HCT116 (cell line): ENCODE measurements around the gene RAD18. TPM values are rescaled to one million over a fixed set of nuclear protein-coding genes. Genes with fewer than 3 reads are reported as not detected.

Source experiments
- ATAC-seq: fragments of 200-7000 bp; cut with Tn5 transposase; 2 replicates; pipeline ENCODE4 v1.9.1; 2020; ENCODE audit warnings: mild to moderate bottlenecking, moderate library complexity
- BruUV-seq: library from RNA; stranded (reverse); fragments of 400-500 nt; replicated peaks from 2 replicates; lab custom pipeline; 2021; lab: Mats Ljungman, UMichigan
- CTCF ChIA-PET: fragments of 300-600 bp; sonication (Branson Sonifier 250); formaldehyde crosslinking; loops from one replicate; lab custom pipeline; 2021; ENCODE audit warnings: antibody characterized with exemption; lab: Charles Lee
- POLR2A ChIA-PET: fragments of 300-600, 350-600 bp; sonication (Branson Sonifier 250); formaldehyde crosslinking; loops from one replicate; lab custom pipeline; 2021; ENCODE audit warnings: antibody characterized with exemption; lab: Charles Lee
- RAD21 ChIA-PET, 2 experiments: fragments of 300-600 bp; sonication (Branson Sonifier 250); formaldehyde crosslinking; loops; one replicate each; lab custom pipeline; 2023; ENCODE audit warnings: low total read pairs in 2 of 2; ENCODE audit not compliant: uncharacterized antibody in 2 of 2, unreplicated experiment in 2 of 2, low non-redundant PET in 1 of 2; lab: Charles Lee
- DNase-seq: peaks from one replicate; pipeline ENCODE4 v3.0.0-alpha.2; 2010; ENCODE audit warnings: low read depth, low spot score
- H2AFZ ChIP-seq: fragments of 200-600 bp; shearing (Covaris generic), sonication (generic); 2 replicates; pipeline ENCODE4 v1.6.1; 2017; ENCODE audit warnings: low read depth, mixed run types, mixed read lengths, antibody characterized with exemption, low read length; ENCODE audit not compliant: poor library complexity, severe bottlenecking
- H3K27ac ChIP-seq: 2 replicates; pipeline ENCODE4 v1.5.1; 2012; ENCODE audit warnings: low read depth, low read length
- H3K27me3 ChIP-seq: fragments of 200-600 bp; sonication (generic); 2 replicates; pipeline ENCODE4 v1.6.1; 2016; ENCODE audit warnings: mixed run types, low read length, mixed read lengths; ENCODE audit not compliant: insufficient read depth
- H3K36me3 ChIP-seq, 2 experiments: fragments of 200-500 bp in 1 of 2; fragments of 200-600 bp in 1 of 2; sonication (Bioruptor generic) in 1 of 2; sonication (generic) in 1 of 2; 2 replicates each; pipeline versions ENCODE4 v1.5.1 to v1.6.1; 2014 to 2016; ENCODE audit warnings: low read length in 2 of 2, inconsistent platforms in 1 of 2, mixed read lengths in 1 of 2, mixed run types in 1 of 2; ENCODE audit not compliant: insufficient read depth in 2 of 2, control insufficient read depth in 1 of 2
- H3K4me1 ChIP-seq, 2 experiments: fragments of 200-600 bp in 1 of 2; sonication (generic) in 1 of 2; 2 replicates each; pipeline versions ENCODE4 v1.5.1 to v1.6.1; 2012 to 2017; ENCODE audit warnings: low read length in 2 of 2, inconsistent platforms in 1 of 2, mild to moderate bottlenecking in 1 of 2, mixed read lengths in 1 of 2, mixed run types in 1 of 2, moderate library complexity in 1 of 2; ENCODE audit not compliant: insufficient read depth in 2 of 2, control insufficient read depth in 1 of 2
- H3K4me2 ChIP-seq: fragments of 200-600 bp; sonication (generic); 2 replicates; pipeline ENCODE4 v1.6.1; 2017; ENCODE audit warnings: mixed run types, low read length, mixed read lengths
- H3K4me3 ChIP-seq, 2 experiments: fragments of 200-600 bp in 1 of 2; sonication (generic) in 1 of 2; replicated peaks in 1 of 2; 2 replicates each; pipeline ENCODE4 v1.5.1; 2011 to 2016; ENCODE audit warnings: low read length in 2 of 2, control low read depth in 1 of 2, low read depth in 1 of 2, mild to moderate bottlenecking in 1 of 2, mixed read lengths in 1 of 2, mixed run types in 1 of 2
- H3K79me2 ChIP-seq: fragments of 200-600 bp; sonication (generic); 2 replicates; pipeline ENCODE4 v1.6.1; 2017; ENCODE audit warnings: mild to moderate bottlenecking, mixed run types, low read length, moderate library complexity, mixed read lengths; ENCODE audit not compliant: insufficient read depth
- H3K9ac ChIP-seq: fragments of 200-600 bp; sonication (generic); 2 replicates; pipeline ENCODE4 v1.6.1; 2016; ENCODE audit warnings: low read length, mixed read lengths
- H3K9me2 ChIP-seq: fragments of 200-600 bp; sonication (generic), shearing (Covaris generic); 2 replicates; pipeline ENCODE4 v1.6.1; 2017; ENCODE audit warnings: mixed run types, mild to moderate bottlenecking, moderate library complexity; ENCODE audit not compliant: insufficient read depth
- H3K9me3 ChIP-seq, 2 experiments: fragments of 200-500 bp in 1 of 2; fragments of 200-600 bp in 1 of 2; sonication (Bioruptor generic) in 1 of 2; sonication (generic) in 1 of 2; 2 replicates each; pipeline ENCODE4 v1.6.1; 2014 to 2017; ENCODE audit warnings: low read length in 2 of 2, mixed read lengths in 2 of 2, inconsistent platforms in 1 of 2, low read depth in 1 of 2, mild to moderate bottlenecking in 1 of 2, mixed run types in 1 of 2, moderate library complexity in 1 of 2; ENCODE audit not compliant: control insufficient read depth in 1 of 2, insufficient read depth in 1 of 2
- H4K20me1 ChIP-seq: fragments of 200-600 bp; sonication (generic), shearing (Covaris generic); 2 replicates; pipeline ENCODE4 v1.6.1; 2017; ENCODE audit warnings: mixed run types, mild to moderate bottlenecking, moderate library complexity; ENCODE audit not compliant: insufficient read depth
- CBX3 ChIP-seq: IDR thresholded peaks from 2 replicates; pipeline ENCODE4 v1.6.1; 2012; ENCODE audit warnings: low read depth
- EGR1 ChIP-seq: IDR thresholded peaks from 2 replicates; pipeline ENCODE4 v1.6.1; 2012; ENCODE audit warnings: low read depth
- ELF1 ChIP-seq: IDR thresholded peaks from 2 replicates; pipeline ENCODE4 v1.6.1; 2012; ENCODE audit warnings: low read depth, borderline replicate concordance
- FOSL1 ChIP-seq: IDR thresholded peaks from 2 replicates; pipeline ENCODE4 v1.6.1; 2012; ENCODE audit warnings: low read depth
- POLR2AphosphoS5 ChIP-seq: IDR thresholded peaks from 2 replicates; pipeline ENCODE4 v1.6.1; 2011; ENCODE audit warnings: mild to moderate bottlenecking, low read depth, low read length, moderate library complexity
- SP1 ChIP-seq: IDR thresholded peaks from 2 replicates; pipeline ENCODE4 v1.6.1; 2012; ENCODE audit warnings: low read depth
- TCF7L2 ChIP-seq: IDR thresholded peaks from 2 replicates; pipeline ENCODE4 v1.7.0; 2011; ENCODE audit warnings: borderline replicate concordance, inconsistent platforms; ENCODE audit not compliant: insufficient read depth, insufficient read length; ENCODE audit errors: extremely low read depth
- intact Hi-C: fragments of 100-400 bp; cut with micrococcal nuclease; formaldehyde crosslinking; loops from 2 replicates; pipeline ENCODE4 v1.10.0; 2022
- total RNA-seq: library from RNA; stranded (reverse); gene quantifications from one replicate; pipeline ENCODE4 v1.2.1, GENCODE V29; 2021; ENCODE audit not compliant: unreplicated experiment
- TF ChIP-seq, protein P1 (sequence below): IDR thresholded peaks from 2 replicates; pipeline ENCODE4 v1.6.1; 2012
- TF ChIP-seq, protein P2 (sequence below), 3 experiments: fragments of 200-600 bp in 1 of 3; sonication (generic) in 1 of 3; IDR thresholded peaks in 2 of 3; conservative IDR thresholded peaks in 1 of 3; 2 replicates each; pipeline ENCODE4 v1.5.1; 2012 to 2017; ENCODE audit warnings: low read depth in 2 of 3, low read length in 2 of 3, antibody characterized with exemption in 1 of 3, borderline replicate concordance in 1 of 3, control low read depth in 1 of 3, mild to moderate bottlenecking in 1 of 3, mixed read lengths in 1 of 3, mixed run types in 1 of 3, moderate library complexity in 1 of 3; ENCODE audit not compliant: insufficient read depth in 1 of 3

Gene RAD18
- total RNA-seq, 1 experiment from 2014 or later: 28.7 TPM

DNA sequence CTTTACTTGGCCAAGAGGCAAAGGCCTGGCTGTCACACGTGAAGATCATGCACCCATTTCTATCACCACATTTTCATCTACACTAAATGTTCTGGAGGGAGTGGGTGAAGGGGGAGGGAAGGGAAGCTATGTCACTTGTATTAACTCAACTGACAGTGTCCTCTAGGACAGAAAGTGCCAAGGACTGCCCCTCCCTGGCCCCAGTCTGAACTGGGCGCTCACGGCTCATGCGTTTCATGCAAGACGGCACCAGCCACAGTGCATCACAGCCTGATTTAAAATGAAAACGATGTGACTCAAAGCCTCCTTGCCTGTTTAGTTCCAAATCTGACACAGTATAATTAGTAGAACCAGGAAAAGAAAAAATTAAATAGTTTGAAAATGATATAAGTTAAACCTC lies 20.8 kb upstream of the RAD18 start:
- peaks cover 0 to under 1% of the 10 kb centered on the region in 2 experiments; a peak in 1 of 4 replicates for H3K9me3 ChIP-seq
- POLR2A ChIA-PET: no interaction called here
- peaks cover 5% of the 10 kb centered on the region; the same call in 1 of the 2 replicates for H3K27me3 ChIP-seq
- no peak overlapping the region for H3K4me2 ChIP-seq
- no peaks in the 10 kb centered on the region for H3K4me1 ChIP-seq
- no peak for ATAC-seq
- no peak overlapping the region for H2AFZ ChIP-seq
- no peak overlapping the region for H3K27ac ChIP-seq
- no peak for TF ChIP-seq ELF1
- TF ChIP-seq EGR1: no peak
- no peak for TF ChIP-seq TCF7L2
- no peak for TF ChIP-seq FOSL1
- no peak for TF ChIP-seq CBX3
- TF ChIP-seq SP1: no peak
- TF ChIP-seq, protein P1, sequence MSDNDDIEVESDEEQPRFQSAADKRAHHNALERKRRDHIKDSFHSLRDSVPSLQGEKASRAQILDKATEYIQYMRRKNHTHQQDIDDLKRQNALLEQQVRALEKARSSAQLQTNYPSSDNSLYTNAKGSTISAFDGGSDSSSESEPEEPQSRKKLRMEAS: no peak
- TF ChIP-seq, protein P2, sequence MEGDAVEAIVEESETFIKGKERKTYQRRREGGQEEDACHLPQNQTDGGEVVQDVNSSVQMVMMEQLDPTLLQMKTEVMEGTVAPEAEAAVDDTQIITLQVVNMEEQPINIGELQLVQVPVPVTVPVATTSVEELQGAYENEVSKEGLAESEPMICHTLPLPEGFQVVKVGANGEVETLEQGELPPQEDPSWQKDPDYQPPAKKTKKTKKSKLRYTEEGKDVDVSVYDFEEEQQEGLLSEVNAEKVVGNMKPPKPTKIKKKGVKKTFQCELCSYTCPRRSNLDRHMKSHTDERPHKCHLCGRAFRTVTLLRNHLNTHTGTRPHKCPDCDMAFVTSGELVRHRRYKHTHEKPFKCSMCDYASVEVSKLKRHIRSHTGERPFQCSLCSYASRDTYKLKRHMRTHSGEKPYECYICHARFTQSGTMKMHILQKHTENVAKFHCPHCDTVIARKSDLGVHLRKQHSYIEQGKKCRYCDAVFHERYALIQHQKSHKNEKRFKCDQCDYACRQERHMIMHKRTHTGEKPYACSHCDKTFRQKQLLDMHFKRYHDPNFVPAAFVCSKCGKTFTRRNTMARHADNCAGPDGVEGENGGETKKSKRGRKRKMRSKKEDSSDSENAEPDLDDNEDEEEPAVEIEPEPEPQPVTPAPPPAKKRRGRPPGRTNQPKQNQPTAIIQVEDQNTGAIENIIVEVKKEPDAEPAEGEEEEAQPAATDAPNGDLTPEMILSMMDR (IDR thresholded peaks at IDR 0.05 in 2 of 3, conservative IDR thresholded peaks at IDR 0.05 in 1 of 3; ENCODE audit: borderline replicate concordance in 1 of 3, insufficient read depth in 1 of 3, low read depth in 2 of 3, low read length in 2 of 3): no peak
- TF ChIP-seq POLR2AphosphoS5: no peak
- intact Hi-C loops: no loop called here
- H4K20me1 ChIP-seq: no peaks in the 10 kb centered on the region
- RAD21 ChIA-PET: no interaction called here
- H3K79me2 ChIP-seq: no peaks in the 10 kb centered on the region
- DNase-seq: no peak
- no peak overlapping the region for H3K9ac ChIP-seq
- no TSS peak for BruUV-seq
- no peaks in the 10 kb centered on the region for H3K9me2 ChIP-seq
- CTCF ChIA-PET: no interaction called here
- H3K36me3 ChIP-seq: no peaks in the 10 kb centered on the region
- H3K4me3 ChIP-seq: no peak overlapping the region
